K562 (cell line): ENCODE data around the gene TTLL9. TPM values are rescaled to one million over a fixed set of nuclear protein-coding genes. Genes with fewer than 3 reads are reported as not detected.

Source experiments
- ATAC-seq: fragments of 200-7000 bp; cut with Tn5 transposase; 3 replicates; pipeline ENCODE4 v1.9.1; 2020; ENCODE audit warnings: moderate library complexity
- BruUV-seq: library from RNA; stranded (reverse); fragments of 400-500 nt; replicated peaks from 2 replicates; lab custom pipeline; 2021; lab: Mats Ljungman, UMichigan
- CTCF ChIA-PET: fragments of 300-600 bp; formaldehyde crosslinking; extraction: SDS; loops from one replicate; lab custom pipeline; 2021; ENCODE audit warnings: low intra/inter-chr PET ratio; lab: Yijun Ruan, JAX
- POLR2A ChIA-PET: fragments of 300-600, 350-650 bp; sonication (Branson Sonifier 250); formaldehyde crosslinking; extraction: SDS; loops from one replicate; lab custom pipeline; 2021; ENCODE audit warnings: antibody characterized with exemption, inconsistent platforms; lab: Yijun Ruan, JAX
- DNase-seq, 4 experiments: peaks; one replicate each; pipeline versions ENCODE4 v3.0.0 to v3.0.0-alpha.2; 2011 to 2018; ENCODE audit warnings: low spot score in 3 of 4, mixed read lengths in 3 of 4; ENCODE audit errors: extremely low read depth in 1 of 4
- FAIRE-seq: peaks from 2 replicates; lab custom pipeline; 2011; peaks lifted over from hg19 to GRCh38; lab: Jason Lieb, UNC
- H2AFZ ChIP-seq: 2 replicates; pipeline ENCODE4 v1.6.0; 2011; ENCODE audit warnings: low read depth, low read length, control low read depth, inconsistent platforms
- H3K27ac ChIP-seq: fragments of 200-600 bp; 3 replicates; pipeline ENCODE4 v1.8.0; 2011; ENCODE audit warnings: low read depth, mild to moderate bottlenecking, control low read depth, inconsistent platforms, low read length, moderate library complexity, mixed read lengths; ENCODE audit errors: extremely low read depth
- H3K27me3 ChIP-seq, 2 experiments: fragments of 300-600 bp in 1 of 2; 2 replicates in 1 of 2; 3 replicates in 1 of 2; pipeline versions ENCODE4 v1.6.0 to v1.8.0; 2011; ENCODE audit warnings: inconsistent platforms in 2 of 2, low read length in 2 of 2, mild to moderate bottlenecking in 1 of 2, mixed read lengths in 1 of 2, moderate library complexity in 1 of 2; ENCODE audit not compliant: control insufficient read depth in 2 of 2, insufficient read depth in 2 of 2
- H3K36me3 ChIP-seq: fragments of 300-600 bp; 3 replicates; pipeline ENCODE4 v1.8.0; 2011; ENCODE audit warnings: mild to moderate bottlenecking, low read length, inconsistent platforms; ENCODE audit not compliant: control insufficient read depth, insufficient read depth
- H3K4me1 ChIP-seq, 2 experiments: fragments of 200-600 bp in 1 of 2; replicated peaks in 1 of 2; 2 replicates in 1 of 2; 3 replicates in 1 of 2; pipeline versions ENCODE4 v1.5.1 to v1.8.0; 2011; ENCODE audit warnings: inconsistent platforms in 2 of 2, low read length in 2 of 2, mild to moderate bottlenecking in 1 of 2, mixed read lengths in 1 of 2, moderate library complexity in 1 of 2; ENCODE audit not compliant: control insufficient read depth in 2 of 2, insufficient read depth in 2 of 2
- H3K4me2 ChIP-seq: 2 replicates; pipeline ENCODE4 v1.6.1; 2011; ENCODE audit warnings: low read length, control low read depth, inconsistent platforms, mixed read lengths; ENCODE audit not compliant: insufficient read depth
- H3K4me3 ChIP-seq: fragments of 200-600 bp; sonication (generic), shearing (Covaris generic); 2 replicates; pipeline ENCODE4 v1.5.1; 2016; ENCODE audit warnings: control low read depth, inconsistent platforms
- H3K79me2 ChIP-seq: fragments of 200-600 bp; 3 replicates; pipeline ENCODE4 v1.8.0; 2011; ENCODE audit warnings: low read length, inconsistent platforms; ENCODE audit not compliant: control insufficient read depth, insufficient read depth
- H3K9ac ChIP-seq, 2 experiments: 2 replicates each; pipeline versions ENCODE4 v1.6.0 to v1.6.1; 2011; ENCODE audit warnings: low read depth in 2 of 2, low read length in 2 of 2, control low read depth in 1 of 2, inconsistent platforms in 1 of 2, mild to moderate bottlenecking in 1 of 2, mixed read lengths in 1 of 2; ENCODE audit not compliant: insufficient read depth in 1 of 2
- H3K9me1 ChIP-seq: one replicate; pipeline ENCODE4 v1.6.0; 2011; ENCODE audit warnings: inconsistent platforms, mild to moderate bottlenecking, low read length, moderate library complexity; ENCODE audit not compliant: control insufficient read depth, insufficient read depth
- H3K9me3 ChIP-seq: replicated peaks from 2 replicates; pipeline ENCODE4 v1.5.1; 2011; ENCODE audit warnings: low read depth, low read length, inconsistent platforms; ENCODE audit not compliant: control insufficient read depth, insufficient read depth
- H4K20me1 ChIP-seq: replicated peaks from 2 replicates; pipeline ENCODE4 v1.6.1; 2011; ENCODE audit warnings: low read length, inconsistent platforms, mixed read lengths; ENCODE audit not compliant: control insufficient read depth, insufficient read depth
- JUND ChIP-seq, 2 experiments: IDR thresholded peaks; 2 replicates in 1 of 2; 3 replicates in 1 of 2; pipeline ENCODE4 v1.6.1; 2011; ENCODE audit warnings: borderline replicate concordance in 2 of 2, low read depth in 2 of 2, low read length in 2 of 2, improper control_type of control experiment in 1 of 2, missing biosample characterization in 1 of 2, missing genetic modification characterization in 1 of 2, missing genetic modification reagents in 1 of 2
- KLF10 ChIP-seq: fragments of 250-450 bp; sonication (Bioruptor Pico); IDR thresholded peaks from 2 replicates; pipeline ENCODE4 v1.6.1; 2021; ENCODE audit warnings: matching md5 sums
- NFIC ChIP-seq: fragments of 450-650 bp; IDR thresholded peaks from 2 replicates; pipeline ENCODE4 v1.6.1; 2017; ENCODE audit warnings: mild to moderate bottlenecking, inconsistent platforms
- WGBS: fragments of 100-300 bp; shearing (Covaris generic); methylation state at CpG from one replicate; pipeline ENCODE4 v1.1.6; 2016; ENCODE audit warnings: low coverage, mixed read lengths; ENCODE audit not compliant: insufficient coverage; ENCODE audit errors: missing lambda C conversion rate; 5-methylcytosine and 5-hydroxymethylcytosine counted together
- in situ Hi-C: fragments of 300-500 bp; cut with MboI; formaldehyde crosslinking; loops from 4 replicates; pipeline ENCODE4 v1.15.0; 2018; ENCODE audit warnings: inconsistent platforms, mixed read lengths
- intact Hi-C: fragments of 100-400 bp; cut with micrococcal nuclease; formaldehyde crosslinking; loops from 2 replicates; pipeline ENCODE4 v1.14.2; 2022
- polyA plus RNA-seq, 8 experiments: library from polyadenylated mRNA; depleted of rRNA in 4 of 8; stranded (reverse) in 5 of 8; unstranded in 3 of 8; fragments of >200 nt; fragmentation: Nextera tagmentation in 2 of 8; fragmentation: Illumina TruSeq in 1 of 8; extraction: Ambion mirVana in 2 of 8; extraction: Trizol in 1 of 8; gene quantifications; 2 replicates each; pipeline versions ENCODE4 v1.2.1 to v1.2.3, GENCODE V29; 2011 to 2014; ENCODE audit warnings: inconsistent platforms in 1 of 8, missing spikeins in 1 of 8
- total RNA-seq, 7 experiments: library from RNA; depleted of rRNA in 6 of 7; stranded (reverse); fragments of >200 nt in 6 of 7; fragmentation: Illumina TruSeq in 2 of 7; extraction: Trizol in 2 of 7; gene quantifications; 2 replicates each; pipeline versions ENCODE4 v1.2.1 to v1.2.3, GENCODE V29; 2011 to 2021; ENCODE audit warnings: low replicate concordance in 1 of 7

TTLL9 gene
- total and polyA plus RNA-seq, 9 of the 15 experiments (the other 6 are each of a cell fraction or from before 2014, with no cell fraction given): 0.06 to 0.07 TPM; not detected in 7

DNA sequence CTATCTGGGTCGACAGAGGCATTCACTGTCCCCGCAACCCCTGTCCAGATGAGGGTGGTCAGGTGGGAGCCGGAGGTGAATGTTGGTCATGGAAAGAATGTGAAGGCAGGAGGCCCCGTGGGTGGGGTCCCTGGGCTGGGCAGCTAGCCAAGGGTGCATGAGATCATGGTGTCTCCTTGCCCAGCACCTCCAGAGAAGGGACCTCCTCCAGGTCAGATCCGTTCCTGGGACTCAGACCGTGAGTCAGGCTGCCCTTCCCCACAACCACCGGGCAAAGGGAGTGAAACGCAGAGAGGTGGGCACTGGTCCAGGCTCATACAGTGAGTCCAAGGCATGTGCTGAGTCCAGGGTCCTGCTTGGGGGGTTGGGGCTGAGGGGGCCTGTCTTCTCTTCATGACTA is 28.5 kb upstream of the TTLL9 start:
- Histone ChIP-seq H3K4me2 (no peak overlapping the region), H2AFZ (no peak overlapping the region), H3K79me2 (no peaks in the 10 kb centered on the region), H3K36me3 (no peaks in the 10 kb centered on the region), H3K4me3 (no peak overlapping the region), H3K9me1 (no peaks in the 10 kb centered on the region), H3K27ac (no peak overlapping the region), H3K9ac (peak overlapping the region in 1 of 2 experiments; percentile 73; a peak in 2 of 4 replicates), H3K9me3 (no peaks in the 10 kb centered on the region), H3K4me1 (peaks cover 19 to 48% of the 10 kb centered on the region in 2 experiments), H3K27me3 (no peaks in the 10 kb centered on the region; a peak in 1 of 5 replicates), H4K20me1 (peaks cover 5% of the 10 kb centered on the region; the same call in 1 of the 2 replicates)
- no TSS peak for BruUV-seq
- WGBS: 20% methylated on average over 8 of the region's 8 CpGs
- TF ChIP-seq JUND (IDR thresholded peaks at IDR 0.05; ENCODE audit: borderline replicate concordance, low read depth, low read length) (peak; percentile 35; the same call in 1 of the 2 replicates), JUND (tag; IDR thresholded peaks at IDR 0.05; ENCODE audit: borderline replicate concordance, low read depth, low read length) (no peak), KLF10 (CRISPR knock-in tag) (no peak), NFIC (peak; percentile 70)
- DNase-seq: peak; percentile 37 to 75 (median 55)
- POLR2A ChIA-PET: no interaction called here
- ATAC-seq: no peak
- CTCF ChIA-PET: no interaction called here
- intact Hi-C loops: no loop called here
- in situ Hi-C loops: loop anchor here (25.0 kb wide), 1 partner anchor 820 kb away; the partner anchor contains the start of gene C20orf203
- FAIRE-seq: no peak

- in situ Hi-C loops (loop anchor here (25.0 kb wide), 1 partner anchor 820 kb away; the partner anchor contains the start of gene C20orf203), intact Hi-C loops (no loop called here)
- Histone ChIP-seq H3K9ac (no peak overlapping the region), H3K4me3 (no peak overlapping the region), H3K36me3 (no peaks in the 10 kb centered on the region), H3K27me3 (peaks cover under 1 to 2% of the 10 kb centered on the region in 2 experiments; a peak in 4 of 5 replicates), H3K9me1 (no peaks in the 10 kb centered on the region), H3K27ac (no peak overlapping the region), H3K4me1 (peaks cover 14 to 44% of the 10 kb centered on the region in 2 experiments), H4K20me1 (peaks cover 7% of the 10 kb centered on the region; the same call in 1 of the 2 replicates), H3K9me3 (no peaks in the 10 kb centered on the region), H3K4me2 (no peak overlapping the region), H2AFZ (no peak overlapping the region), H3K79me2 (no peaks in the 10 kb centered on the region)
- POLR2A ChIA-PET: no interaction called here
- CTCF ChIA-PET: interaction anchor here (0.6 kb wide), 1 partner anchor 324 kb away, joined by 3 read pairs; no protein-coding TSS in a partner anchor
- WGBS: 38% methylated on average over 11 of the region's 12 CpGs
- no TSS peak for BruUV-seq
- DNase-seq: no peak
- no peak for FAIRE-seq
- no peak for ATAC-seq
These were observed 27.8 kb upstream of the TTLL9 start for GRCh38 chr20:31842471-31843157.
